ENCODE results near the gene GDF7.

DNA sequence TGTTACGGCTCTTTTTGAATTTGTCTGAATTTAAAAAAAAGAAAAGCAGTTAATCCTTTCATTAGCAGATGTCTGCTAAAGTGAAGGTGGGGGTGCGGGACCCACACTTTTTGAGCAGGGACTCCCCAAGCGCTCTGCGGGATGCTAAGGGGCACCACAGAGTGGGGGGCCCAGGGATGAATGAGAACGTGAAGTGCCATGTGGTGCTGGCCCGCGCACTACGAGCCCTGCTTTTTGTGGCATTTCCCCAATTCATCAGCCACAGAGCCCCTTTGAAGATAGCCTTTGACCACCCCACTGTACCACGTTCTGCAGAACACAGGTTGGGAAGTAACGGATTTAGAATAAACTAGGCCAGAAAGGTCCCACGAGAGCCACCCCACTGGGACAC, 44.7 kb upstream of the GDF7 start:
- TF ChIP-seq, protein P1, sequence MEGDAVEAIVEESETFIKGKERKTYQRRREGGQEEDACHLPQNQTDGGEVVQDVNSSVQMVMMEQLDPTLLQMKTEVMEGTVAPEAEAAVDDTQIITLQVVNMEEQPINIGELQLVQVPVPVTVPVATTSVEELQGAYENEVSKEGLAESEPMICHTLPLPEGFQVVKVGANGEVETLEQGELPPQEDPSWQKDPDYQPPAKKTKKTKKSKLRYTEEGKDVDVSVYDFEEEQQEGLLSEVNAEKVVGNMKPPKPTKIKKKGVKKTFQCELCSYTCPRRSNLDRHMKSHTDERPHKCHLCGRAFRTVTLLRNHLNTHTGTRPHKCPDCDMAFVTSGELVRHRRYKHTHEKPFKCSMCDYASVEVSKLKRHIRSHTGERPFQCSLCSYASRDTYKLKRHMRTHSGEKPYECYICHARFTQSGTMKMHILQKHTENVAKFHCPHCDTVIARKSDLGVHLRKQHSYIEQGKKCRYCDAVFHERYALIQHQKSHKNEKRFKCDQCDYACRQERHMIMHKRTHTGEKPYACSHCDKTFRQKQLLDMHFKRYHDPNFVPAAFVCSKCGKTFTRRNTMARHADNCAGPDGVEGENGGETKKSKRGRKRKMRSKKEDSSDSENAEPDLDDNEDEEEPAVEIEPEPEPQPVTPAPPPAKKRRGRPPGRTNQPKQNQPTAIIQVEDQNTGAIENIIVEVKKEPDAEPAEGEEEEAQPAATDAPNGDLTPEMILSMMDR (IDR thresholded peaks at IDR 0.05; ENCODE audit: low read depth, low read length), result no peak
- TF ChIP-seq MYC (IDR thresholded peaks at IDR 0.05; ENCODE audit: low read depth, low read length), result no peak
- no peak for TF ChIP-seq POLR2A (IDR thresholded peaks at IDR 0.05; ENCODE audit: extremely low read depth, insufficient read length)

Measured in NB4 (cell line).